Glutamatergic neuron (in vitro differentiated cells): ENCODE results near the gene SP140L. TPM values are rescaled to one million over a fixed set of nuclear protein-coding genes. Genes with fewer than 3 reads are reported as not detected.
"Not testable (repeated sequence)": the region's sequence is repeated elsewhere in the genome, so short reads cannot be mapped to it uniquely, and the experiment has no call there.

Source experiments
- DNase-seq: peaks from one replicate; pipeline ENCODE4 v3.0.0; 2022
- H3K27ac Mint-ChIP-seq: one replicate; pipeline ENCODE4 v1.8.0; 2020; ENCODE audit warnings: mild to moderate bottlenecking, mixed read lengths, inconsistent platforms; ENCODE audit not compliant: unreplicated experiment
- H3K27me3 Mint-ChIP-seq: one replicate; pipeline ENCODE4 v1.8.0; 2020; ENCODE audit warnings: mild to moderate bottlenecking, moderate library complexity, mixed read lengths, inconsistent platforms; ENCODE audit not compliant: unreplicated experiment
- H3K36me3 Mint-ChIP-seq: one replicate; pipeline ENCODE4 v1.8.0; 2020; ENCODE audit warnings: mild to moderate bottlenecking, mixed read lengths, inconsistent platforms; ENCODE audit not compliant: unreplicated experiment
- H3K4me1 Mint-ChIP-seq: one replicate; pipeline ENCODE4 v1.8.0; 2020; ENCODE audit warnings: mild to moderate bottlenecking, low read depth, mixed read lengths, inconsistent platforms; ENCODE audit not compliant: unreplicated experiment
- H3K4me3 Mint-ChIP-seq: one replicate; pipeline ENCODE4 v1.8.0; 2020; ENCODE audit warnings: mild to moderate bottlenecking, mixed read lengths, inconsistent platforms; ENCODE audit not compliant: unreplicated experiment
- H3K9me3 Mint-ChIP-seq: one replicate; pipeline ENCODE4 v1.8.0; 2020; ENCODE audit warnings: mild to moderate bottlenecking, moderate library complexity, mixed read lengths, inconsistent platforms; ENCODE audit not compliant: unreplicated experiment
- CTCF ChIP-seq: fragments of 200-600 bp; sonication (generic); IDR thresholded peaks from one replicate; pipeline ENCODE4 v1.5.0; 2021; ENCODE audit not compliant: partially characterized antibody, unreplicated experiment
- total RNA-seq: library from RNA; stranded (reverse); fragmentation: NEBNext Ultra II Directional; extraction: Animal tissue kit (Norgen Biotek cat#: 25700); gene quantifications from one replicate; pipeline ENCODE4 v1.2.1, GENCODE V29; 2021; ENCODE audit not compliant: unreplicated experiment

Gene SP140L
- total RNA-seq, 1 donor from 2014 or later = 0.34 TPM

DNA sequence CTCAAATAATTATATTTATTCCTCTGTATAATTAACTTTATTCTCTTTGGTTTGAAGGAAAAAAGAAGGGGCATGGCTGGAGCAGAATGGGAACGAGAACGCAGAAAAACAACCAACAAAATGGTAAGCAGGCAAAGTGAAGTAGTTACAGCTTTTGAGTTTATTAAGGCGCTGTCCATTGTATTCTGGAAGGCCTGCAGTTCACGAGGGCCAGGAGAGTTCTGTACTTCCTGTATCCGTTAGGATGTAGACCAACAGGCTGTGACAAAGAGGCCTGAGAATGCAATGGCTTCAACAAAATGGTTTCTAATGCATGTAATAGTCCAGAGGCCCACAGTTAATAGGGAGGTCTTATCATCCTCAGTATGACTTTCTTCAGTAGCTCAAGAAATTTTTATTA is 56.5 kb downstream of the SP140L start:
- Mint-ChIP-seq H3K9me3 (no peaks in the 10 kb centered on the region), H3K27me3 (no peaks in the 10 kb centered on the region), H3K36me3 (no peaks in the 10 kb centered on the region), H3K4me1 (no peaks in the 10 kb centered on the region), H3K4me3 (no peak overlapping the region), H3K27ac (no peak overlapping the region)
- DNase-seq = no peak
- TF ChIP-seq CTCF = no peak

- Mint-ChIP-seq H3K36me3 (no peaks in the 10 kb centered on the region), H3K27me3 (no peaks in the 10 kb centered on the region), H3K27ac (no peak overlapping the region), H3K9me3 (no peaks in the 10 kb centered on the region), H3K4me1 (no peaks in the 10 kb centered on the region), H3K4me3 (no peak overlapping the region)
- TF ChIP-seq CTCF = no peak
- DNase-seq = no peak
Measured at GRCh38 chr2:230384986-230385385, 58.0 kb downstream of the SP140L start.

- H3K27ac Mint-ChIP-seq = no peak overlapping the region
- no peaks in the 10 kb centered on the region for H3K36me3 Mint-ChIP-seq
- no peaks in the 10 kb centered on the region for H3K27me3 Mint-ChIP-seq
- H3K4me3 Mint-ChIP-seq = no peak overlapping the region
- DNase-seq = no peak
- TF ChIP-seq CTCF = no peak
- H3K4me1 Mint-ChIP-seq = no peaks in the 10 kb centered on the region
- H3K9me3 Mint-ChIP-seq = no peaks in the 10 kb centered on the region
Measured at GRCh38 chr2:230394301-230394700, 67.3 kb downstream of the SP140L start.

DNA sequence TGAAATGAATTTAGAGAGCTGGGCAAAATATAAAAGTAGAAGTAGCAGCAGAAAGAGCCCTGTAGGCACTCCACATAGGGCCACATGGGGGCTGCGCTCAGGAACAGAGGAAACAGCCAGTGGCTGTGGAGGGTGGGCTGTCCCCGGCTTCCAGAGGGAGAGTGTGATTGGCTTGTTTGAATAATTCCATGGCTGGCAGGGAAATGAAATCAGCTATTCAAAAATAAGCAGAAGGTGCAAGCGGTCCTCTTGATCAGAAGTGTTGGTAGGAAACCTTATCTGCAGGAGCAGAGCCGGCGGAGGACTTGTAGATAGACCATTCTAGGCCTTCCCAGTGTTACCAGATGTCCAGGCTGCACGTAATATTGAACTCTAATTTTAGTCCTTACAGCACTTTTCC is 71.7 kb downstream of the SP140L start:
- not testable (repeated sequence) for H3K27ac Mint-ChIP-seq, H3K27me3 Mint-ChIP-seq, H3K36me3 Mint-ChIP-seq, H3K4me3 Mint-ChIP-seq, H3K4me1 Mint-ChIP-seq, DNase-seq, H3K9me3 Mint-ChIP-seq

GRCh38 chr2:230400041-230400440 is 73.0 kb downstream of the SP140L start:
- Mint-ChIP-seq H3K4me1 (no peaks in the 10 kb centered on the region), H3K9me3 (no peaks in the 10 kb centered on the region), H3K4me3 (no peak overlapping the region), H3K27ac (no peak overlapping the region), H3K36me3 (no peaks in the 10 kb centered on the region), H3K27me3 (no peaks in the 10 kb centered on the region)
- DNase-seq = no peak
- TF ChIP-seq CTCF = no peak

GRCh38 chr2:230400454-230400853 is 73.5 kb downstream of the SP140L start:
- Mint-ChIP-seq H3K36me3 (no peaks in the 10 kb centered on the region), H3K27me3 (no peaks in the 10 kb centered on the region), H3K4me3 (no peak overlapping the region), H3K4me1 (no peaks in the 10 kb centered on the region), H3K9me3 (no peaks in the 10 kb centered on the region), H3K27ac (no peak overlapping the region)
- DNase-seq = no peak
- no peak for TF ChIP-seq CTCF

GRCh38 chr2:230401026-230401425 is 74.0 kb downstream of the SP140L start:
- H3K27me3 Mint-ChIP-seq = not testable (repeated sequence)

More at GRCh38 chr2:230401026-230401425, 74.0 kb downstream of the SP140L start:
- DNase-seq, H3K36me3 Mint-ChIP-seq, H3K4me1 Mint-ChIP-seq, H3K9me3 Mint-ChIP-seq, H3K27ac Mint-ChIP-seq, H3K4me3 Mint-ChIP-seq: not testable (repeated sequence)
